NCI-H128 (cell line): ENCODE results near the gene HSPG2.
"Not testable (repeated sequence)": the region's sequence is repeated elsewhere in the genome, so short reads cannot be mapped to it uniquely, and the experiment has no call there.

Experiments
- DNase-seq: peaks from one replicate; lab custom pipeline; 2025; ENCODE audit not compliant: unreplicated experiment; lab: John Stamatoyannopoulos, UW

The HSPG2 gene

GRCh38 chr1:21937034-21937371 is at the start of gene HSPG2:
HSPG2 (minus strand) TSS chr1:21937310; CDS start chr1:21937217, 93 bp downstream.
- no peak for DNase-seq

GRCh38 chr1:21986386-21986785 is 49.3 kb upstream of the HSPG2 start:
- not testable (repeated sequence) for DNase-seq

GRCh38 chr1:21985893-21986292 is 48.8 kb upstream of the HSPG2 start:
- not testable (repeated sequence) for DNase-seq

- DNase-seq = not testable (repeated sequence)
Measured at GRCh38 chr1:21983539-21983938, 46.4 kb upstream of the HSPG2 start.

GRCh38 chr1:21982122-21982521 is 45.0 kb upstream of the HSPG2 start:
- not testable (repeated sequence) for DNase-seq

GRCh38 chr1:21981253-21981652 is 44.1 kb upstream of the HSPG2 start:
- not testable (repeated sequence) for DNase-seq

- not testable (repeated sequence) for DNase-seq
Measured at GRCh38 chr1:21980515-21981220, 43.6 kb upstream of the HSPG2 start.

- DNase-seq = not testable (repeated sequence)
Measured at GRCh38 chr1:21978209-21978608, 41.1 kb upstream of the HSPG2 start.

GRCh38 chr1:21976703-21977239 is 39.7 kb upstream of the HSPG2 start, which contains the start of gene CELA3B:
CELA3B (plus strand) TSS chr1:21977022; CDS start chr1:21977040, 18 bp downstream.
- DNase-seq = not testable (repeated sequence)

- DNase-seq = not testable (repeated sequence)
Measured at GRCh38 chr1:21975296-21975695, 38.2 kb upstream of the HSPG2 start.

- DNase-seq = not testable (repeated sequence)
Measured at GRCh38 chr1:21974699-21975098, 37.6 kb upstream of the HSPG2 start.

- not testable (repeated sequence) for DNase-seq
Measured at GRCh38 chr1:21973948-21974347, 36.8 kb upstream of the HSPG2 start.

- DNase-seq = not testable (repeated sequence)
Measured at GRCh38 chr1:21972973-21973441, 35.9 kb upstream of the HSPG2 start.

GRCh38 chr1:21970523-21970922 is 33.4 kb upstream of the HSPG2 start:
- DNase-seq = not testable (repeated sequence)

- DNase-seq = not testable (repeated sequence)
Measured at GRCh38 chr1:21969066-21969465, 32.0 kb upstream of the HSPG2 start.

- not testable (repeated sequence) for DNase-seq
Measured at GRCh38 chr1:21967216-21967615, 30.1 kb upstream of the HSPG2 start.

GRCh38 chr1:21966247-21967000 is 29.3 kb upstream of the HSPG2 start:
- DNase-seq = no peak

- peak; percentile 59 for DNase-seq
Measured at GRCh38 chr1:21963477-21964217, 26.5 kb upstream of the HSPG2 start.

GRCh38 chr1:21961799-21962198 is 24.7 kb upstream of the HSPG2 start:
- no peak for DNase-seq

- no peak for DNase-seq
Measured at GRCh38 chr1:21961337-21961736, 24.2 kb upstream of the HSPG2 start.
